HG03175 (cell line): Measurements from ENCODE around the gene MCL1.

Source experiments
- ATAC-seq: cut with Tn5 transposase; IDR thresholded peaks from one replicate; pipeline ENCODE4 v1.9.1; 2021; ENCODE audit warnings: mild to moderate bottlenecking, moderate library complexity; ENCODE audit not compliant: unreplicated experiment

MCL1 gene

GRCh38 chr1:150558303-150558704 lies 21.1 kb downstream of the MCL1 start:
- no peak for ATAC-seq

GRCh38 chr1:150557813-150558212 lies 21.6 kb downstream of the MCL1 start:
- no peak for ATAC-seq

- no peak for ATAC-seq
Measured at GRCh38 chr1:150557065-150557600, 22.3 kb downstream of the MCL1 start.

GRCh38 chr1:150555971-150556865 lies 23.2 kb downstream of the MCL1 start:
- no peak for ATAC-seq

- no peak for ATAC-seq
Measured at GRCh38 chr1:150555198-150555970, 24.0 kb downstream of the MCL1 start.

- no peak for ATAC-seq
Measured at GRCh38 chr1:150554086-150554452, 25.3 kb downstream of the MCL1 start.

- ATAC-seq: no peak
Measured at GRCh38 chr1:150553392-150554085, 25.9 kb downstream of the MCL1 start.

GRCh38 chr1:150552911-150553289 lies 26.5 kb downstream of the MCL1 start:
- no peak for ATAC-seq

- no peak for ATAC-seq
Measured at GRCh38 chr1:150552128-150552910, 27.1 kb downstream of the MCL1 start.

- no peak for ATAC-seq
Measured at GRCh38 chr1:150551784-150552127, 27.7 kb downstream of the MCL1 start.

- no peak for ATAC-seq
Measured at GRCh38 chr1:150551051-150551783, 28.2 kb downstream of the MCL1 start.

- ATAC-seq: no peak
Measured at GRCh38 chr1:150550222-150551050, 29.0 kb downstream of the MCL1 start.

GRCh38 chr1:150549496-150550221 lies 29.8 kb downstream of the MCL1 start:
- ATAC-seq: no peak

- ATAC-seq: peak; percentile 57
Measured at GRCh38 chr1:150548632-150549495, 30.5 kb downstream of the MCL1 start, which contains the start of gene ADAMTSL4. Gene ADAMTSL4 (plus strand): TSS chr1:150549408. CDS start chr1:150552289, 2,881 bp downstream.

- ATAC-seq: no peak
Measured at GRCh38 chr1:150548324-150548631, 31.1 kb downstream of the MCL1 start.

GRCh38 chr1:150546294-150546937 lies 33.0 kb downstream of the MCL1 start:
- ATAC-seq: no peak

GRCh38 chr1:150545486-150546032 lies 33.9 kb downstream of the MCL1 start:
- no peak for ATAC-seq
